B cell (primary cell): ENCODE results near the gene DEXI.

Experiments used
- EZH2 ChIP-seq: IDR thresholded peaks from 2 replicates; pipeline ENCODE4 v1.6.1; 2012; ENCODE audit warnings: borderline replicate concordance, low read depth, mild to moderate bottlenecking, moderate library complexity, low read length; ENCODE audit not compliant: insufficient read depth, poor library complexity, severe bottlenecking
- TF ChIP-seq, protein P1 (sequence below): fragments of 200-600 bp; IDR thresholded peaks from one replicate; pipeline ENCODE4 v1.8.0; 2022; ENCODE audit warnings: antibody characterized with exemption, mild to moderate bottlenecking

DNA sequence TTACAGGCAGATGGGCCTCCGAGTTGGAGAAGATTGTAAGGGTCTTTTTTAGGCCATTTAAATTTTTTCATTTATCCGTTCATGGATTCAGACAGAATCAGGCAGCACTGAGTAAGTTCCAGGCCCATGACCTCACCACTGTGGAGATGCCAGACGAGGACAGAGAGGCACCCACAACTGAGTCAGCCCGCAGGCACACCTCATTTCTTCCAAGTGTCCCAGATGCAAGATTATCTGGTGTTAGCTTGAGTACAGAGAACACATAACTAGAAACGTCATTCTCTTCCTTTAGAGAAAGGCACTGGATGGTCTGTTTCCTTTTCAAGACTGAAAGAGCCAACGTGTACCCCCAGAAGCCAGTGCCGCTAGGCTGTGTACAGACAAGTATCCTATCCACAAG, 19.0 kb upstream of the DEXI start:
- TF ChIP-seq, protein P1, sequence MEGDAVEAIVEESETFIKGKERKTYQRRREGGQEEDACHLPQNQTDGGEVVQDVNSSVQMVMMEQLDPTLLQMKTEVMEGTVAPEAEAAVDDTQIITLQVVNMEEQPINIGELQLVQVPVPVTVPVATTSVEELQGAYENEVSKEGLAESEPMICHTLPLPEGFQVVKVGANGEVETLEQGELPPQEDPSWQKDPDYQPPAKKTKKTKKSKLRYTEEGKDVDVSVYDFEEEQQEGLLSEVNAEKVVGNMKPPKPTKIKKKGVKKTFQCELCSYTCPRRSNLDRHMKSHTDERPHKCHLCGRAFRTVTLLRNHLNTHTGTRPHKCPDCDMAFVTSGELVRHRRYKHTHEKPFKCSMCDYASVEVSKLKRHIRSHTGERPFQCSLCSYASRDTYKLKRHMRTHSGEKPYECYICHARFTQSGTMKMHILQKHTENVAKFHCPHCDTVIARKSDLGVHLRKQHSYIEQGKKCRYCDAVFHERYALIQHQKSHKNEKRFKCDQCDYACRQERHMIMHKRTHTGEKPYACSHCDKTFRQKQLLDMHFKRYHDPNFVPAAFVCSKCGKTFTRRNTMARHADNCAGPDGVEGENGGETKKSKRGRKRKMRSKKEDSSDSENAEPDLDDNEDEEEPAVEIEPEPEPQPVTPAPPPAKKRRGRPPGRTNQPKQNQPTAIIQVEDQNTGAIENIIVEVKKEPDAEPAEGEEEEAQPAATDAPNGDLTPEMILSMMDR, result no peak
- no peak for TF ChIP-seq EZH2
